GM10266 (cell line): ENCODE measurements around the gene PSMA2.
A peak's percentile ranks its signal among the peaks of the same experiment; 100 is the strongest.

Experiments
- DNase-seq: peaks from one replicate; pipeline ENCODE4 v3.0.0; 2012; ENCODE audit errors: extremely low spot score
- TF ChIP-seq, protein P1 (sequence below): IDR thresholded peaks from 2 replicates; pipeline ENCODE4 v1.5.1; 2012; ENCODE audit warnings: mild to moderate bottlenecking, low read depth; ENCODE audit not compliant: control insufficient read depth, insufficient read depth; ENCODE audit errors: missing control alignments

PSMA2 gene

DNA sequence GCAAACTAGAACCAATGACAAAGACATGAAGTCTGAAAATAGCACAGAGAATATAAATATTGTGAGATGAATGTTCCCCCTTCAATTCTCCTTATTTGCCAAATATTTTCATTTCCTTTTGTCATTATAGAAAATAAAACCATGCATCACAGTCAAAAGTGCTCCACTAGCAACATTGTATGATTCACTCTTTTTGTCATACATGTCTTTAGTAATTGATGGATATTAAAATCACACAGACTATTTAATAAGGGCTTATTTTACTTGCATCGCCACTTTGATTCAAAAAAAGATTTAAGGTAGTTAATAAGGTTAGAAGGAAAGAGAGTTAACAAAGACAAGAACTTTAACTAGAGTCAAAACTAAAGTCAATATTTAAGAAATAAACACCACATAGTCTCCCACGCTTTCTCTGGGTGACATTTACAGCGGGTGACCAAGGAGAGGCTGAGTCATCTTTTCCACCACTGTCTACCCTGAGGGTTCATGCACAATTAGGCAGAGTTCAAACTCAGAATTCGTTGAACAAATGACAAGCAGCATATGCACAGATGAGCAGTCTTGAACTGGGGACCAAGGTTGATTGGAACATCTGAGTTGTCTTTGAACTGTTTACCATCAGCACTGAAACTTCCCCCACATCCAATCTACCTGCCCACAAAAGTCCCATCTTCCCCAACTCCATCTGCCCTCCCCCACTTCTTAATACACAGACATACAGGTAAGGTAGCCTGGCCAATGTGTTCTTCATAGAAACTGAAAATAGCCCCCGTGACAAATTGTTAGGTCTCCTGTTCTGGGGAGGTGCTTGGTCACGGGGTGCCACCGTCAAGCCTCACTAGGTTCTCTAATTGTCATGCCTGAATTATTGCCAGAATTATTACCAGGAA is 62.6 kb downstream of the PSMA2 start:
- TF ChIP-seq, protein P1, sequence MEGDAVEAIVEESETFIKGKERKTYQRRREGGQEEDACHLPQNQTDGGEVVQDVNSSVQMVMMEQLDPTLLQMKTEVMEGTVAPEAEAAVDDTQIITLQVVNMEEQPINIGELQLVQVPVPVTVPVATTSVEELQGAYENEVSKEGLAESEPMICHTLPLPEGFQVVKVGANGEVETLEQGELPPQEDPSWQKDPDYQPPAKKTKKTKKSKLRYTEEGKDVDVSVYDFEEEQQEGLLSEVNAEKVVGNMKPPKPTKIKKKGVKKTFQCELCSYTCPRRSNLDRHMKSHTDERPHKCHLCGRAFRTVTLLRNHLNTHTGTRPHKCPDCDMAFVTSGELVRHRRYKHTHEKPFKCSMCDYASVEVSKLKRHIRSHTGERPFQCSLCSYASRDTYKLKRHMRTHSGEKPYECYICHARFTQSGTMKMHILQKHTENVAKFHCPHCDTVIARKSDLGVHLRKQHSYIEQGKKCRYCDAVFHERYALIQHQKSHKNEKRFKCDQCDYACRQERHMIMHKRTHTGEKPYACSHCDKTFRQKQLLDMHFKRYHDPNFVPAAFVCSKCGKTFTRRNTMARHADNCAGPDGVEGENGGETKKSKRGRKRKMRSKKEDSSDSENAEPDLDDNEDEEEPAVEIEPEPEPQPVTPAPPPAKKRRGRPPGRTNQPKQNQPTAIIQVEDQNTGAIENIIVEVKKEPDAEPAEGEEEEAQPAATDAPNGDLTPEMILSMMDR = no peak
- DNase-seq = peak; percentile 74

DNA sequence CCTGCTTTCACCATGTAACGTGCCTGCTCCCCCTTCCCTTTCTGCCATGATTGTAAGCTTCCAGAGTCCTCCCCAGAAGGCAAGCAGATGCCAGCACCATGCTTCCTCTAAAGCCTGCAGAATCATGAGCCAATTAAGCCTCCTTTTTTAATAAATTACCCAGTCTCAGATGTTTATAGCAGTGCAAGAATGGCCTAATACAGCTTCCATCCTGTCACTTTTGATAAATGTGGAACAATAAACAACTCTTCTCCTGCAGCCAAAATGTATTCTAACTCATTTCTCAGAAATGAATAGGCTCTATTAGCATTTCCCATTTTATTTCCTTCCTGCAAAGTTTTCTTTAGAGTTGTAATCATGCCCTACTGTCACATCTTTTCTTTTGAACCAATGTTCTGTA is 63.5 kb downstream of the PSMA2 start:
- DNase-seq = no peak
- TF ChIP-seq, protein P1 = no peak
